ENCODE results near the gene GRIK4.

GRIK4 gene

GRCh38 chr11:120597250-120598215 lies 86.0 kb downstream of the GRIK4 start:
- no peak for TF ChIP-seq CTCF (IDR thresholded peaks at IDR 0.05; ENCODE audit: borderline replicate concordance, control extremely low read depth, extremely low read depth, insufficient read depth, missing control alignments)
- in situ Hi-C loops (cut with MboI; ENCODE audit: low sequenced_read_pairs, unreplicated experiment), result no loop called here
- DNase-seq (ENCODE audit: low spot score), result no peak

GRCh38 chr11:120598517-120599257 lies 87.1 kb downstream of the GRIK4 start:
- in situ Hi-C loops (cut with MboI; ENCODE audit: low sequenced_read_pairs, unreplicated experiment), result no loop called here
- TF ChIP-seq CTCF (IDR thresholded peaks at IDR 0.05; ENCODE audit: borderline replicate concordance, control extremely low read depth, extremely low read depth, insufficient read depth, missing control alignments), result no peak
- no peak for DNase-seq (ENCODE audit: low spot score)

GRCh38 chr11:120599816-120600420 lies 88.4 kb downstream of the GRIK4 start:
- TF ChIP-seq CTCF (IDR thresholded peaks at IDR 0.05; ENCODE audit: borderline replicate concordance, control extremely low read depth, extremely low read depth, insufficient read depth, missing control alignments), result no peak
- in situ Hi-C loops (cut with MboI; ENCODE audit: low sequenced_read_pairs, unreplicated experiment), result no loop called here
- no peak for DNase-seq (ENCODE audit: low spot score)

- TF ChIP-seq CTCF (IDR thresholded peaks at IDR 0.05; ENCODE audit: borderline replicate concordance, control extremely low read depth, extremely low read depth, insufficient read depth, missing control alignments), result no peak
- in situ Hi-C loops (cut with MboI; ENCODE audit: low sequenced_read_pairs, unreplicated experiment), result no loop called here
- no peak for DNase-seq (ENCODE audit: low spot score)
Measured at GRCh38 chr11:120601536-120601935, 90.0 kb downstream of the GRIK4 start.

- TF ChIP-seq CTCF (IDR thresholded peaks at IDR 0.05; ENCODE audit: borderline replicate concordance, control extremely low read depth, extremely low read depth, insufficient read depth, missing control alignments), result no peak
- in situ Hi-C loops (cut with MboI; ENCODE audit: low sequenced_read_pairs, unreplicated experiment), result no loop called here
- DNase-seq (ENCODE audit: low spot score), result no peak
Measured at GRCh38 chr11:120603071-120603470, 91.5 kb downstream of the GRIK4 start.

GRCh38 chr11:120605469-120605868 lies 93.9 kb downstream of the GRIK4 start:
- no peak for DNase-seq (ENCODE audit: low spot score)
- TF ChIP-seq CTCF (IDR thresholded peaks at IDR 0.05; ENCODE audit: borderline replicate concordance, control extremely low read depth, extremely low read depth, insufficient read depth, missing control alignments), result no peak
- in situ Hi-C loops (cut with MboI; ENCODE audit: low sequenced_read_pairs, unreplicated experiment), result no loop called here

Measured in GM13976 (cell line).